Endothelial cell of umbilical vein (primary cell): Measurements from ENCODE around the gene OCRL. TPM values are rescaled to one million over a fixed set of nuclear protein-coding genes. Genes with fewer than 3 reads are reported as not detected.
A peak's percentile ranks its signal among the peaks of the same experiment; 100 is the strongest.

Experiments used
- BruUV-seq: library from RNA; stranded (reverse); fragments of 400-500 nt; replicated peaks from 2 replicates; lab custom pipeline; 2021; lab: Mats Ljungman, UMichigan
- CTCF ChIA-PET: fragments of 300-600, 350-600 bp; sonication (Branson Sonifier 250); formaldehyde crosslinking; loops from one replicate; lab custom pipeline; 2021; ENCODE audit warnings: antibody characterized with exemption, inconsistent platforms; lab: Charles Lee
- POLR2A ChIA-PET: fragments of 300-600, 350-600 bp; sonication (Branson Sonifier 250); formaldehyde crosslinking; loops from one replicate; lab custom pipeline; 2021; ENCODE audit warnings: antibody characterized with exemption, inconsistent platforms; lab: Charles Lee
- DNase-seq: peaks from one replicate; pipeline ENCODE4 v3.0.0-alpha.2; 2011; ENCODE audit warnings: low read depth, low spot score
- FAIRE-seq: peaks from 2 replicates; lab custom pipeline; 2011; peaks lifted over from hg19 to GRCh38; lab: Jason Lieb, UNC
- H2AFZ ChIP-seq: 2 replicates; pipeline ENCODE4 v1.6.0; 2012; ENCODE audit warnings: low read depth, low read length, control low read depth, inconsistent platforms
- H3K27ac ChIP-seq: 2 replicates; pipeline ENCODE4 v1.5.1; 2011; ENCODE audit warnings: low read depth, mild to moderate bottlenecking, control low read depth, low read length, moderate library complexity; ENCODE audit not compliant: insufficient read depth
- H3K27me3 ChIP-seq, 2 experiments: 2 replicates each; pipeline versions ENCODE4 v1.6.0 to v1.6.1; 2011; ENCODE audit warnings: low read length in 2 of 2, mixed read lengths in 1 of 2; ENCODE audit not compliant: control insufficient read depth in 2 of 2, insufficient read depth in 2 of 2
- H3K36me3 ChIP-seq, 2 experiments: 2 replicates in 1 of 2; 3 replicates in 1 of 2; pipeline ENCODE4 v1.5.1; 2011; ENCODE audit warnings: low read length in 2 of 2, mild to moderate bottlenecking in 1 of 2, moderate library complexity in 1 of 2; ENCODE audit not compliant: control insufficient read depth in 2 of 2, insufficient read depth in 2 of 2; ENCODE audit errors: extremely low read depth in 1 of 2
- H3K4me1 ChIP-seq: 3 replicates; pipeline ENCODE4 v1.5.1; 2011; ENCODE audit warnings: mild to moderate bottlenecking, low read length; ENCODE audit not compliant: control insufficient read depth, insufficient read depth; ENCODE audit errors: extremely low read depth
- H3K4me2 ChIP-seq: 2 replicates; pipeline ENCODE4 v1.6.1; 2011; ENCODE audit warnings: low read length, control low read depth, mixed read lengths; ENCODE audit not compliant: insufficient read depth
- H3K4me3 ChIP-seq, 3 experiments: fragments of 200-600 bp in 1 of 3; sonication (generic), shearing (Covaris generic) in 1 of 3; replicated peaks in 1 of 3; 2 replicates each; pipeline ENCODE4 v1.5.1; 2011 to 2016; ENCODE audit warnings: control low read depth in 3 of 3, low read length in 3 of 3, mild to moderate bottlenecking in 2 of 3, inconsistent platforms in 1 of 3, low read depth in 1 of 3, moderate library complexity in 1 of 3; ENCODE audit not compliant: insufficient read depth in 1 of 3
- H3K79me2 ChIP-seq: 2 replicates; pipeline ENCODE4 v1.6.0; 2012; ENCODE audit warnings: low read length, inconsistent platforms; ENCODE audit not compliant: control insufficient read depth, insufficient read depth
- H3K9ac ChIP-seq: replicated peaks from 2 replicates; pipeline ENCODE3; 2011; ENCODE audit warnings: low read length, control low read depth; ENCODE audit not compliant: insufficient read depth; ENCODE audit errors: extremely low read depth
- H3K9me1 ChIP-seq: replicated peaks from 3 replicates; pipeline ENCODE4 v1.6.0; 2011; ENCODE audit warnings: mild to moderate bottlenecking, low read length; ENCODE audit not compliant: control insufficient read depth, insufficient read depth; ENCODE audit errors: extremely low read depth
- H3K9me3 ChIP-seq: replicated peaks from 2 replicates; pipeline ENCODE4 v1.5.1; 2012; ENCODE audit warnings: low read length, inconsistent platforms; ENCODE audit not compliant: control insufficient read depth, insufficient read depth
- H4K20me1 ChIP-seq: replicated peaks from 2 replicates; pipeline ENCODE3; 2011; ENCODE audit warnings: mild to moderate bottlenecking, low read length; ENCODE audit not compliant: control insufficient read depth, insufficient read depth; ENCODE audit errors: extremely low read depth
- EZH2 ChIP-seq: IDR thresholded peaks from 2 replicates; pipeline ENCODE4 v1.6.1; 2012; ENCODE audit warnings: borderline replicate concordance, low read depth, mild to moderate bottlenecking, moderate library complexity, low read length, inconsistent platforms; ENCODE audit not compliant: severe bottlenecking
- FOS ChIP-seq: IDR thresholded peaks from 2 replicates; pipeline ENCODE4 v1.6.1; 2011; ENCODE audit warnings: mild to moderate bottlenecking, low read length, moderate library complexity, borderline replicate concordance; ENCODE audit not compliant: insufficient read depth
- GATA2 ChIP-seq: IDR thresholded peaks from 2 replicates; pipeline ENCODE4 v1.7.0; 2011; ENCODE audit warnings: low read depth, mild to moderate bottlenecking, moderate library complexity, mixed read lengths, low read length; ENCODE audit not compliant: insufficient read length, insufficient read depth
- JUN ChIP-seq: IDR thresholded peaks from 2 replicates; pipeline ENCODE4 v1.6.1; 2011; ENCODE audit warnings: borderline replicate concordance, low read depth; ENCODE audit not compliant: insufficient read length, insufficient read depth
- MYC ChIP-seq: IDR thresholded peaks from one replicate; pipeline ENCODE4 v1.6.1; 2011; ENCODE audit warnings: mild to moderate bottlenecking, low read depth, low read length
- POLR2A ChIP-seq: IDR thresholded peaks from 2 replicates; pipeline ENCODE4 v1.6.1; 2012; ENCODE audit warnings: low read depth, mild to moderate bottlenecking, control low read depth, low read length
- POLR2AphosphoS5 ChIP-seq: IDR thresholded peaks from 2 replicates; pipeline ENCODE4 v1.6.1; 2012; ENCODE audit warnings: low read depth, mild to moderate bottlenecking, control low read depth, low read length, moderate library complexity; ENCODE audit not compliant: insufficient read depth
- dilution Hi-C: fragments of 300-500 bp; cut with MboI; formaldehyde crosslinking; loops from one replicate; pipeline ENCODE4 v1.15.0; 2019; ENCODE audit warnings: low sequenced_read_pairs; ENCODE audit not compliant: extremely low pct_ligation_motif_present
- intact Hi-C: fragments of 100-400 bp; cut with micrococcal nuclease; formaldehyde crosslinking; loops from one replicate; pipeline ENCODE4 v1.10.0; 2022
- polyA plus RNA-seq, 4 experiments: library from polyadenylated mRNA; depleted of rRNA in 3 of 4; stranded (reverse) in 3 of 4; unstranded in 1 of 4; fragments of >200 nt; gene quantifications; 2 replicates each; pipeline versions ENCODE4 v1.2.1 to v1.2.3, GENCODE V29; 2011 to 2012; ENCODE audit warnings: missing spikeins in 1 of 4
- total RNA-seq: library from RNA; stranded (reverse); gene quantifications from 2 replicates; pipeline ENCODE4 v1.2.3, GENCODE V29; 2021
- TF ChIP-seq, protein P1 (sequence below), 2 donors: IDR thresholded peaks; 1 replicate in 1 of 2; 2 replicates in 1 of 2; pipeline ENCODE4 v1.5.1; 2011; ENCODE audit warnings: low read length in 2 of 2, mild to moderate bottlenecking in 2 of 2, moderate library complexity in 2 of 2, control low read depth in 1 of 2, inconsistent platforms in 1 of 2, low read depth in 1 of 2; ENCODE audit not compliant: insufficient read depth in 1 of 2; ENCODE audit errors: extremely low read depth in 1 of 2
- TF ChIP-seq, protein P2 (sequence below): IDR thresholded peaks from 2 replicates; pipeline ENCODE4 v1.6.1; 2011; ENCODE audit not compliant: insufficient read depth, insufficient read length

OCRL gene
- total and polyA plus RNA-seq, 2 donors (not counting 3 experiments of a cell fraction or from before 2014, with no cell fraction given): 14.6 to 20.9 TPM

DNA sequence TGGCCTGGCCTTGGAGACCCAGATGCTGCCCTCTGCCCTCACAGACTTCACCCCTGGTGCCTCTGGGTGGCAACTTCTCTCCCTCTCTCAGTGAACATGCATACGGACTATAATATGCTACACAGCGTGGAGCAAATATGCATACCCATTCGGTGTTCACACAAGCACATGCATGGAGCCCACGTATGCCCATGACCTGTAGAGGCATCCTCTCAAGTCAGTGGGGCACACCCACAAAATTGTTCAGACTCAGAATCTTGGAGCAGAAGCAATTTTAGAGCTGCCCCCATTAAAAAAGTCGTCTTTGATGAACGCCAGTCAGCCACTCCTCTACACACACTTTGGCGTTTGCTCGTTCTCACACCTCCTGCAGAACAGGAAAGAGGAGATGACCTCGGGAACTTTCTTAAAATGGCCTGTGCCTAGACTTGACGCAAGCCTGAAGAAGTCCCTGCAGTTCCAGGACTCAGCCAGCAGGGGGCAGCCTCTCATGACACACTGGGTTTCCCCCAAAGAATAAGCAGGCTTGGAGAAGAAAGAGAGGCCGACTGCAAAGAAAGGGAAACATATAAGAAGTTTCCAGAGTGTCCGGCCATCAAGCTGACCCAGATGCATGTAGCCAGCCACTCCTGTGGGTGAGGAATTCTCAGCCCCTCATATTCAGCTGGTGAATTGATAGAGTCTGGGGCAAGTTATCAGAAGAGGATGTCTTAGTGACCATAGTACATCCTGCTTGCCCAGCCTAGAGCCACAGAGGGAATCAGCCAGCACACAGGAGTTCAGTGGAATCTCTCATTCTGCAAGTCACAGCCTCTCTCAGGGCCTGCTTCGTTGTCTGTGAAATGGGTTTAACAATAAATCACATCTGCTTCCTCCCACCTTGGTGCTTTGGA is 97.4 kb downstream of the OCRL start:
- CTCF ChIA-PET: interaction anchor here (0.5 to 8.1 kb wide), 10 partner anchors 9 to 137 kb away, joined by 3 to 142 read pairs (median 4); partner anchors contain the start of gene APLN
- dilution Hi-C loops: no loop called here
- Histone ChIP-seq H4K20me1 (no peaks in the 10 kb centered on the region), H3K27me3 (no peaks in the 10 kb centered on the region), H3K79me2 (no peaks in the 10 kb centered on the region), H3K4me2 (no peak overlapping the region), H3K27ac (peak overlapping the region; percentile 1), H2AFZ (peak overlapping the region; percentile 45), H3K4me3 (no peak overlapping the region), H3K36me3 (no peaks in the 10 kb centered on the region), H3K9me3 (no peaks in the 10 kb centered on the region), H3K9me1 (no peaks in the 10 kb centered on the region), H3K4me1 (peaks cover 7% of the 10 kb centered on the region), H3K9ac (no peak overlapping the region)
- no TSS peak for BruUV-seq
- TF ChIP-seq, protein P1, sequence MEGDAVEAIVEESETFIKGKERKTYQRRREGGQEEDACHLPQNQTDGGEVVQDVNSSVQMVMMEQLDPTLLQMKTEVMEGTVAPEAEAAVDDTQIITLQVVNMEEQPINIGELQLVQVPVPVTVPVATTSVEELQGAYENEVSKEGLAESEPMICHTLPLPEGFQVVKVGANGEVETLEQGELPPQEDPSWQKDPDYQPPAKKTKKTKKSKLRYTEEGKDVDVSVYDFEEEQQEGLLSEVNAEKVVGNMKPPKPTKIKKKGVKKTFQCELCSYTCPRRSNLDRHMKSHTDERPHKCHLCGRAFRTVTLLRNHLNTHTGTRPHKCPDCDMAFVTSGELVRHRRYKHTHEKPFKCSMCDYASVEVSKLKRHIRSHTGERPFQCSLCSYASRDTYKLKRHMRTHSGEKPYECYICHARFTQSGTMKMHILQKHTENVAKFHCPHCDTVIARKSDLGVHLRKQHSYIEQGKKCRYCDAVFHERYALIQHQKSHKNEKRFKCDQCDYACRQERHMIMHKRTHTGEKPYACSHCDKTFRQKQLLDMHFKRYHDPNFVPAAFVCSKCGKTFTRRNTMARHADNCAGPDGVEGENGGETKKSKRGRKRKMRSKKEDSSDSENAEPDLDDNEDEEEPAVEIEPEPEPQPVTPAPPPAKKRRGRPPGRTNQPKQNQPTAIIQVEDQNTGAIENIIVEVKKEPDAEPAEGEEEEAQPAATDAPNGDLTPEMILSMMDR (IDR thresholded peaks at IDR 0.05; ENCODE audit: extremely low read depth in 1 of 2, insufficient read depth in 1 of 2, low read depth in 1 of 2, low read length in 2 of 2): peak; percentile 78 to 79
- TF ChIP-seq, protein P2, sequence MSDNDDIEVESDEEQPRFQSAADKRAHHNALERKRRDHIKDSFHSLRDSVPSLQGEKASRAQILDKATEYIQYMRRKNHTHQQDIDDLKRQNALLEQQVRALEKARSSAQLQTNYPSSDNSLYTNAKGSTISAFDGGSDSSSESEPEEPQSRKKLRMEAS: no peak
- intact Hi-C loops: loop anchor here (1.0 kb wide), 4 partner anchors 14 to 89 kb away; no protein-coding TSS in a partner anchor
- POLR2A ChIA-PET: no interaction called here
- FAIRE-seq (peak; percentile 92), DNase-seq (peak; percentile 69)

DNA sequence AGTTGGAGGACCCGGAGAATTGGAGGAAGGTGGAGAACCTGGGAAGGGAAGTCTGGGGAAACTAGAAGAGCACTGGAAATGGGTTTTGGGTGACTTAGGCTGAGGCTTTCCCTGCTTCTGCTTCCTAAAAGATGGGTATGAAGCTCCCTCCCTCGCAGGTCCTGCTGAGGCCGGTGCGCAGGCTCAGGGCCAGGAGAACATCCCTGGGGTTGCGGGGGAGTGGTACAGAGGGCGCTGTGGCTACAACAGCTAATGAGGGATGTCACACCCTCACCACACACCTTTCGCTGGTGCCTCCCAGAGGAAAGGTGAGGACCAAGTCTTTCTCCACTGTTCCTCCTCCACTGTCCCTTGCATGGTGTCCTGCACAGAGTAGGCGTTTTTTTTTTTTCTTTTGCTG is 98.9 kb downstream of the OCRL start:
- H3K27me3 ChIP-seq: no peaks in the 10 kb centered on the region
- H3K9ac ChIP-seq: no peak overlapping the region
- H3K36me3 ChIP-seq: no peaks in the 10 kb centered on the region
- DNase-seq (no peak), FAIRE-seq (no peak)
- H3K9me1 ChIP-seq: no peaks in the 10 kb centered on the region
- no peak overlapping the region for H3K4me2 ChIP-seq
- intact Hi-C loops (no loop called here), dilution Hi-C loops (no loop called here)
- no peak overlapping the region for H2AFZ ChIP-seq
- H3K9me3 ChIP-seq: no peaks in the 10 kb centered on the region
- H3K4me3 ChIP-seq: no peak overlapping the region
- BruUV-seq: no TSS peak
- no peaks in the 10 kb centered on the region for H4K20me1 ChIP-seq
- TF ChIP-seq, protein P2: no peak
- TF ChIP-seq POLR2AphosphoS5 (no peak), GATA2 (no peak), EZH2 (no peak), FOS (no peak), MYC (no peak), JUN (no peak), POLR2A (no peak)
- TF ChIP-seq, protein P1 (IDR thresholded peaks at IDR 0.05; ENCODE audit: extremely low read depth in 1 of 2, insufficient read depth in 1 of 2, low read depth in 1 of 2, low read length in 2 of 2): no peak
- no peak overlapping the region for H3K27ac ChIP-seq
- ChIA-PET CTCF (interaction anchor here (0.6 to 8.1 kb wide), 4 partner anchors 12 to 86 kb away, joined by 3 to 142 read pairs (median 4); no protein-coding TSS in a partner anchor), POLR2A (no interaction called here)
- H3K4me1 ChIP-seq: peaks cover 7% of the 10 kb centered on the region
- no peaks in the 10 kb centered on the region for H3K79me2 ChIP-seq
